IPS-NIHi7 (cell line): ENCODE data around the gene STT3A.
A peak's percentile ranks its signal among the peaks of the same experiment; 100 is the strongest.

Experiments
- DNase-seq: peaks from one replicate; pipeline ENCODE4 v3.0.0; 2012; ENCODE audit warnings: mixed read lengths; ENCODE audit errors: extremely low spot score

STT3A gene

GRCh38 chr11:125588505-125588904, 4.1 kb upstream of the STT3A start:
- DNase-seq = no peak

- peak; percentile 35 for DNase-seq
Observed at GRCh38 chr11:125591649-125592304, 875 bp upstream of the STT3A start.

- no peak for DNase-seq
Observed at GRCh38 chr11:125593114-125593820, 615 bp downstream of the STT3A start.

GRCh38 chr11:125594958-125595357, 2.3 kb downstream of the STT3A start:
- DNase-seq = no peak

- DNase-seq = no peak
Observed at GRCh38 chr11:125600663-125601062, 8.0 kb downstream of the STT3A start.

- no peak for DNase-seq
Observed at GRCh38 chr11:125603207-125603606, 10.6 kb downstream of the STT3A start.

GRCh38 chr11:125605417-125605816, 12.8 kb downstream of the STT3A start:
- DNase-seq = no peak

- DNase-seq = no peak
Observed at GRCh38 chr11:125609545-125609944, 16.9 kb downstream of the STT3A start.

- DNase-seq = no peak
Observed at GRCh38 chr11:125618383-125618782, 25.7 kb downstream of the STT3A start.

GRCh38 chr11:125621995-125622394, 29.3 kb downstream of the STT3A start:
- DNase-seq = no peak

GRCh38 chr11:125623064-125623463, 30.4 kb downstream of the STT3A start:
- DNase-seq = no peak

GRCh38 chr11:125624756-125625213, 32.1 kb downstream of the STT3A start, which contains the start of gene CHEK1:
CHEK1 (plus strand) TSS chr11:125625163; CDS start chr11:125626769, 1,606 bp downstream.
- DNase-seq = no peak

GRCh38 chr11:125625225-125625629, 32.6 kb downstream of the STT3A start:
- no peak for DNase-seq

GRCh38 chr11:125625630-125626287, 33.1 kb downstream of the STT3A start:
- DNase-seq = peak; percentile 84

- DNase-seq = peak; percentile 84
Observed at GRCh38 chr11:125626288-125626950, 33.8 kb downstream of the STT3A start.

GRCh38 chr11:125627236-125627910, 34.7 kb downstream of the STT3A start:
- no peak for DNase-seq

- no peak for DNase-seq
Observed at GRCh38 chr11:125637840-125638239, 45.2 kb downstream of the STT3A start.

- no peak for DNase-seq
Observed at GRCh38 chr11:125638315-125638714, 45.7 kb downstream of the STT3A start.

GRCh38 chr11:125645871-125646270, 53.2 kb downstream of the STT3A start:
- no peak for DNase-seq

- no peak for DNase-seq
Observed at GRCh38 chr11:125649465-125650166, 57.0 kb downstream of the STT3A start.

- DNase-seq = no peak
Observed at GRCh38 chr11:125662689-125663088, 70.0 kb downstream of the STT3A start.
